ENCODE measurements around the gene FAM120A. TPM values are rescaled to one million over a fixed set of nuclear protein-coding genes. Genes with fewer than 3 reads are reported as not detected.

FAM120A gene
- total and polyA plus RNA-seq, 9 of the 15 experiments (the other 6 are each of a cell fraction or from before 2014, with no cell fraction given), result 8.7 to 71.0 (median 42.2) TPM

- TF ChIP-seq ZNF609 (CRISPR knock-in tag; IDR thresholded peaks at IDR 0.05; ENCODE audit: borderline replicate concordance) (no peak), SAP30 (IDR thresholded peaks at IDR 0.05; ENCODE audit: borderline replicate concordance, insufficient read depth, low read depth, low read length, poor library complexity, severe bottlenecking) (no peak), RBM15 (IDR thresholded peaks at IDR 0.05; ENCODE audit: insufficient read depth, low read length) (no peak), ZSCAN32 (CRISPR knock-in tag; IDR thresholded peaks at IDR 0.05) (no peak), ZNF780A (CRISPR knock-in tag; IDR thresholded peaks at IDR 0.05) (no peak), SAFB (IDR thresholded peaks at IDR 0.05; ENCODE audit: borderline replicate concordance, low read depth, low read length) (peak; percentile 81), HNRNPK (IDR thresholded peaks at IDR 0.05; ENCODE audit: low read depth, low read length, poor library complexity, severe bottlenecking) (no peak), RHOXF2B (CRISPR knock-in tag; conservative IDR thresholded peaks at IDR 0.05) (no peak), ZNF239 (CRISPR knock-in tag; IDR thresholded peaks at IDR 0.05) (no peak), HMGXB4 (CRISPR knock-in tag; IDR thresholded peaks at IDR 0.05) (no peak), SMC3 (conservative IDR thresholded peaks at IDR 0.05; ENCODE audit: insufficient read depth, low read depth, low read length) (peak; percentile 69), FUS (optimal IDR thresholded peaks at IDR 0.05; ENCODE audit: low read depth, low read length) (no peak), NFE2L1 (tag; IDR thresholded peaks at IDR 0.05; ENCODE audit: borderline replicate concordance, low read depth) (no peak)
- TF ChIP-seq, protein P1, sequence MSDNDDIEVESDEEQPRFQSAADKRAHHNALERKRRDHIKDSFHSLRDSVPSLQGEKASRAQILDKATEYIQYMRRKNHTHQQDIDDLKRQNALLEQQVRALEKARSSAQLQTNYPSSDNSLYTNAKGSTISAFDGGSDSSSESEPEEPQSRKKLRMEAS (CRISPR knock-in tag; IDR thresholded peaks at IDR 0.05), result no peak
- TF ChIP-seq, protein P2, sequence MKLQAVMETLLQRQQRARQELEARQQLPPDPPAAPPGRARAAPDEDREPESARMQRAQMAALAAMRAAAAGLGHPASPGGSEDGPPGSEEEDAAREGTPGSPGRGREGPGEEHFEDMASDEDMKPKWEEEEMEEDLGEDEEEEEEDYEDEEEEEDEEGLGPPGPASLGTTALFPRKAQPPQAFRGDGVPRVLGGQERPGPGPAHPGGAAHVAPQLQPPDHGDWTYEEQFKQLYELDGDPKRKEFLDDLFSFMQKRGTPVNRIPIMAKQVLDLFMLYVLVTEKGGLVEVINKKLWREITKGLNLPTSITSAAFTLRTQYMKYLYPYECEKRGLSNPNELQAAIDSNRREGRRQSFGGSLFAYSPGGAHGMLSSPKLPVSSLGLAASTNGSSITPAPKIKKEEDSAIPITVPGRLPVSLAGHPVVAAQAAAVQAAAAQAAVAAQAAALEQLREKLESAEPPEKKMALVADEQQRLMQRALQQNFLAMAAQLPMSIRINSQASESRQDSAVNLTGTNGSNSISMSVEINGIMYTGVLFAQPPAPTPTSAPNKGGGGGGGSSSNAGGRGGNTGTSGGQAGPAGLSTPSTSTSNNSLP (IDR thresholded peaks at IDR 0.05; ENCODE audit: borderline replicate concordance, low read depth, low read length), result no peak
These were observed 115.2 kb downstream of the FAM120A start (continued) for GRCh38 chr9:93566408-93567270.
